ENCODE data around the gene DCUN1D1. TPM values are rescaled to one million over a fixed set of nuclear protein-coding genes. Genes with fewer than 3 reads are reported as not detected.

The DCUN1D1 gene
- total and polyA plus RNA-seq, 2 experiments from 2014 or later: 29.5 to 53.5 TPM

GRCh38 chr3:182936918-182937285, 43.4 kb downstream of the DCUN1D1 start (continued):
- TF ChIP-seq, protein P1, sequence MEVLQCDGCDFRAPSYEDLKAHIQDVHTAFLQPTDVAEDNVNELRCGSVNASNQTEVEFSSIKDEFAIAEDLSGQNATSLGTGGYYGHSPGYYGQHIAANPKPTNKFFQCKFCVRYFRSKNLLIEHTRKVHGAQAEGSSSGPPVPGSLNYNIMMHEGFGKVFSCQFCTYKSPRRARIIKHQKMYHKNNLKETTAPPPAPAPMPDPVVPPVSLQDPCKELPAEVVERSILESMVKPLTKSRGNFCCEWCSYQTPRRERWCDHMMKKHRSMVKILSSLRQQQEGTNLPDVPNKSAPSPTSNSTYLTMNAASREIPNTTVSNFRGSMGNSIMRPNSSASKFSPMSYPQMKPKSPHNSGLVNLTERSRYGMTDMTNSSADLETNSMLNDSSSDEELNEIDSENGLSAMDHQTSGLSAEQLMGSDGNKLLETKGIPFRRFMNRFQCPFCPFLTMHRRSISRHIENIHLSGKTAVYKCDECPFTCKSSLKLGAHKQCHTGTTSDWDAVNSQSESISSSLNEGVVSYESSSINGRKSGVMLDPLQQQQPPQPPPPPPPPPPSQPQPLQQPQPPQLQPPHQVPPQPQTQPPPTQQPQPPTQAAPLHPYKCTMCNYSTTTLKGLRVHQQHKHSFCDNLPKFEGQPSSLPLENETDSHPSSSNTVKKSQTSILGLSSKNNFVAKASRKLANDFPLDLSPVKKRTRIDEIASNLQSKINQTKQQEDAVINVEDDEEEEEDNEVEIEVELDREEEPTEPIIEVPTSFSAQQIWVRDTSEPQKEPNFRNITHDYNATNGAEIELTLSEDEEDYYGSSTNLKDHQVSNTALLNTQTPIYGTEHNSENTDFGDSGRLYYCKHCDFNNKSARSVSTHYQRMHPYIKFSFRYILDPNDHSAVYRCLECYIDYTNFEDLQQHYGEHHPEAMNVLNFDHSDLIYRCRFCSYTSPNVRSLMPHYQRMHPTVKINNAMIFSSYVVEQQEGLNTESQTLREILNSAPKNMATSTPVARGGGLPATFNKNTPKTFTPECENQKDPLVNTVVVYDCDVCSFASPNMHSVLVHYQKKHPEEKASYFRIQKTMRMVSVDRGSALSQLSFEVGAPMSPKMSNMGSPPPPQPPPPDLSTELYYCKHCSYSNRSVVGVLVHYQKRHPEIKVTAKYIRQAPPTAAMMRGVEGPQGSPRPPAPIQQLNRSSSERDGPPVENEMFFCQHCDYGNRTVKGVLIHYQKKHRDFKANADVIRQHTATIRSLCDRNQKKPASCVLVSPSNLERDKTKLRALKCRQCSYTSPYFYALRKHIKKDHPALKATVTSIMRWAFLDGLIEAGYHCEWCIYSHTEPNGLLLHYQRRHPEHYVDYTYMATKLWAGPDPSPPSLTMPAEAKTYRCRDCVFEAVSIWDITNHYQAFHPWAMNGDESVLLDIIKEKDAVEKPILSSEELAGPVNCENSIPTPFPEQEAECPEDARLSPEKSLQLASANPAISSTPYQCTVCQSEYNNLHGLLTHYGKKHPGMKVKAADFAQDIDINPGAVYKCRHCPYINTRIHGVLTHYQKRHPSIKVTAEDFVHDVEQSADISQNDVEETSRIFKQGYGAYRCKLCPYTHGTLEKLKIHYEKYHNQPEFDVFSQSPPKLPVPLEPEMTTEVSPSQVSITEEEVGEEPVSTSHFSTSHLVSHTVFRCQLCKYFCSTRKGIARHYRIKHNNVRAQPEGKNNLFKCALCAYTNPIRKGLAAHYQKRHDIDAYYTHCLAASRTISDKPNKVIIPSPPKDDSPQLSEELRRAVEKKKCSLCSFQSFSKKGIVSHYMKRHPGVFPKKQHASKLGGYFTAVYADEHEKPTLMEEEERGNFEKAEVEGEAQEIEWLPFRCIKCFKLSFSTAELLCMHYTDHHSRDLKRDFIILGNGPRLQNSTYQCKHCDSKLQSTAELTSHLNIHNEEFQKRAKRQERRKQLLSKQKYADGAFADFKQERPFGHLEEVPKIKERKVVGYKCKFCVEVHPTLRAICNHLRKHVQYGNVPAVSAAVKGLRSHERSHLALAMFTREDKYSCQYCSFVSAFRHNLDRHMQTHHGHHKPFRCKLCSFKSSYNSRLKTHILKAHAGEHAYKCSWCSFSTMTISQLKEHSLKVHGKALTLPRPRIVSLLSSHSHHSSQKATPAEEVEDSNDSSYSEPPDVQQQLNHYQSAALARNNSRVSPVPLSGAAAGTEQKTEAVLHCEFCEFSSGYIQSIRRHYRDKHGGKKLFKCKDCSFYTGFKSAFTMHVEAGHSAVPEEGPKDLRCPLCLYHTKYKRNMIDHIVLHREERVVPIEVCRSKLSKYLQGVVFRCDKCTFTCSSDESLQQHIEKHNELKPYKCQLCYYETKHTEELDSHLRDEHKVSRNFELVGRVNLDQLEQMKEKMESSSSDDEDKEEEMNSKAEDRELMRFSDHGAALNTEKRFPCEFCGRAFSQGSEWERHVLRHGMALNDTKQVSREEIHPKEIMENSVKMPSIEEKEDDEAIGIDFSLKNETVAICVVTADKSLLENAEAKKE (CRISPR knock-in tag; IDR thresholded peaks at IDR 0.05): no peak
- TF ChIP-seq NANOG (IDR thresholded peaks at IDR 0.05; ENCODE audit: borderline replicate concordance): no peak
- TF ChIP-seq, protein P2, sequence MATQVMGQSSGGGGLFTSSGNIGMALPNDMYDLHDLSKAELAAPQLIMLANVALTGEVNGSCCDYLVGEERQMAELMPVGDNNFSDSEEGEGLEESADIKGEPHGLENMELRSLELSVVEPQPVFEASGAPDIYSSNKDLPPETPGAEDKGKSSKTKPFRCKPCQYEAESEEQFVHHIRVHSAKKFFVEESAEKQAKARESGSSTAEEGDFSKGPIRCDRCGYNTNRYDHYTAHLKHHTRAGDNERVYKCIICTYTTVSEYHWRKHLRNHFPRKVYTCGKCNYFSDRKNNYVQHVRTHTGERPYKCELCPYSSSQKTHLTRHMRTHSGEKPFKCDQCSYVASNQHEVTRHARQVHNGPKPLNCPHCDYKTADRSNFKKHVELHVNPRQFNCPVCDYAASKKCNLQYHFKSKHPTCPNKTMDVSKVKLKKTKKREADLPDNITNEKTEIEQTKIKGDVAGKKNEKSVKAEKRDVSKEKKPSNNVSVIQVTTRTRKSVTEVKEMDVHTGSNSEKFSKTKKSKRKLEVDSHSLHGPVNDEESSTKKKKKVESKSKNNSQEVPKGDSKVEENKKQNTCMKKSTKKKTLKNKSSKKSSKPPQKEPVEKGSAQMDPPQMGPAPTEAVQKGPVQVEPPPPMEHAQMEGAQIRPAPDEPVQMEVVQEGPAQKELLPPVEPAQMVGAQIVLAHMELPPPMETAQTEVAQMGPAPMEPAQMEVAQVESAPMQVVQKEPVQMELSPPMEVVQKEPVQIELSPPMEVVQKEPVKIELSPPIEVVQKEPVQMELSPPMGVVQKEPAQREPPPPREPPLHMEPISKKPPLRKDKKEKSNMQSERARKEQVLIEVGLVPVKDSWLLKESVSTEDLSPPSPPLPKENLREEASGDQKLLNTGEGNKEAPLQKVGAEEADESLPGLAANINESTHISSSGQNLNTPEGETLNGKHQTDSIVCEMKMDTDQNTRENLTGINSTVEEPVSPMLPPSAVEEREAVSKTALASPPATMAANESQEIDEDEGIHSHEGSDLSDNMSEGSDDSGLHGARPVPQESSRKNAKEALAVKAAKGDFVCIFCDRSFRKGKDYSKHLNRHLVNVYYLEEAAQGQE (IDR thresholded peaks at IDR 0.05; ENCODE audit: unreplicated experiment): no peak

- Histone ChIP-seq H3K27me3 (ENCODE audit: insufficient read depth) (no peaks in the 10 kb centered on the region), H3K4me3 (no peak overlapping the region), H3K36me3 (ENCODE audit: insufficient read depth) (0 out of 2 replicates have a peak, but pooled peaks cover 2% of the 10 kb centered on the region), H2AFZ (no peak overlapping the region), H3K27ac (ENCODE audit: low read depth) (peak overlapping the region; percentile 46; the same call in 1 of the 2 replicates), H4K20me1 (replicated peaks; ENCODE audit: insufficient read depth) (no peaks in the 10 kb centered on the region), H3K9me2 (ENCODE audit: insufficient read depth) (no peaks in the 10 kb centered on the region), H3F3A (replicated peaks; ENCODE audit: low read depth) (no peaks in the 10 kb centered on the region), H3K79me2 (replicated peaks; ENCODE audit: insufficient read depth) (no peaks in the 10 kb centered on the region), H3K4me1 (ENCODE audit: insufficient read depth) (peaks cover 11% of the 10 kb centered on the region), H3K4me2 (no peak overlapping the region)
- Mint-ChIP-seq H3K4me1 (peaks cover 25% of the 10 kb centered on the region), H3K9me3 (no peaks in the 10 kb centered on the region; the same call in 2 of the 3 replicates), H3K27ac (peak overlapping the region; percentile 32; the same call in 1 of the 2 replicates), H3K36me3 (ENCODE audit: low read depth) (peaks cover 12% of the 10 kb centered on the region; the same call in 2 of the 3 replicates), H3K27me3 (ENCODE audit: insufficient read depth, low read depth, poor library complexity) (peaks cover 6% of the 10 kb centered on the region), H3K4me3 (no peak overlapping the region)
- ATAC-seq (peak; percentile 70), DNase-seq (ENCODE audit: low spot score) (no peak)
- no peak for TF ChIP-seq ZNF114 (CRISPR knock-in tag; IDR thresholded peaks at IDR 0.05)
- no peak for TF ChIP-seq EZH2 (IDR thresholded peaks at IDR 0.05; ENCODE audit: low read depth, unreplicated experiment)
- TF ChIP-seq NANOG (IDR thresholded peaks at IDR 0.05; ENCODE audit: borderline replicate concordance): no peak
- no peak for TF ChIP-seq STAT1 (IDR thresholded peaks at IDR 0.05; ENCODE audit: unreplicated experiment)
- TF ChIP-seq JUNB (IDR thresholded peaks at IDR 0.05; ENCODE audit: unreplicated experiment): no peak
- TF ChIP-seq, protein P2 (IDR thresholded peaks at IDR 0.05; ENCODE audit: unreplicated experiment): no peak
- no peak for TF ChIP-seq ZNF331 (CRISPR knock-in tag; IDR thresholded peaks at IDR 0.05; ENCODE audit: low read depth)
- TF ChIP-seq EZH2phosphoT487 (IDR thresholded peaks at IDR 0.05; ENCODE audit: unreplicated experiment): no peak
These were observed 44.0 kb downstream of the DCUN1D1 start for GRCh38 chr3:182936239-182936917.
